SIG-M5 (cell line): Measurements from ENCODE around the gene ACY1.
"Not testable (repeated sequence)": the region's sequence is repeated elsewhere in the genome, so short reads cannot be mapped to it uniquely, and the experiment has no call there.

ENCODE experiments used
- DNase-seq: peaks from one replicate; lab custom pipeline; 2025; lab: John Stamatoyannopoulos, UW

Gene ACY1

DNA sequence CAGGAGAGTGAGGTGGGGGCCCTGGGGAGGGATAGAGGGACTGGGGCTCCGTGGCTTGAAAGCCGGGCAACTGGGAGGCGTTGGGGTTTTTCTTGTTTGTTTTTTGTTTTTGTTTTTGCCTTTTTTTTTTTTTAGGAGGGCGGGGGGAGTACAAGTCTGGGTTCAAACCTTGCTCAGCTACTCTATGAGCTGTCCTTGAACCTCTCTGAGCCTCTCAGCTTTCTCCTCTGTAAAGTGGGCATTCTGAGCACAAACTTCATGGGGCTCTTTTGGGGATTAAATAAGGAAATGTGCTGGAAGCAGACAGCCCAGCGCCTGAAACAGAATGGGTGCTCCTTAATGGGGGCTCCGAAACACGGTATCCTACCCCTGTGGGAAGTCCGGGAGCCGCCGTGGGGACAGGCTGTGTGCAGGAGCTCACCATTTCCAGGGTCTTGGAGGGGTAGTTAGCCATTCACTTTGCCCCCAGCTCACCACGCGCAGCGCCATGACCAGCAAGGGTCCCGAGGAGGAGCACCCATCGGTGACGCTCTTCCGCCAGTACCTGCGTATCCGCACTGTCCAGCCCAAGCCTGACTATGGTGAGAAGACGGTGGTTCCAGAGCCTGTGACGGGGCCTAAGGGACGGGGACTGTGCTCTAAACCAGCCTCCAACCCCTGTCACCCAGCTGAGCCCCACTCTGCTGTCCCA is 388 bp downstream of the ACY1 start:
- DNase-seq, result no peak

GRCh38 chr3:51984269-51984647 is 923 bp downstream of the ACY1 start:
- no peak for DNase-seq

DNA sequence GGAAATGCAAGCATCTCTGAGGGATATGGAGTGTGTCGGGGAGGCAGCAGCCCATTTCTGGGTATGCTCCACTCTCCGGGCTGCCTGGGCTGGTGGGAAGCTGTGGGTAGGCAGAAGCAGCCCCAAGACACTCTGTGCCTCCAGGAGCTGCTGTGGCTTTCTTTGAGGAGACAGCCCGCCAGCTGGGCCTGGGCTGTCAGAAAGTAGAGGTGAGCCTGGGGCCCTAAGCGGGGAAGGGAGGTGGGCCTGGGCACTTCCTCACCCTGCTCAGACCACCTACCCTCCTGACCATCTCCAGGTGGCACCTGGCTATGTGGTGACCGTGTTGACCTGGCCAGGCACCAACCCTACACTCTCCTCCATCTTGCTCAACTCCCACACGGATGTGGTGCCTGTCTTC is 1.7 kb downstream of the ACY1 start:
- no peak for DNase-seq

- DNase-seq, result no peak
Measured at GRCh38 chr3:51986010-51986947, 2.9 kb downstream of the ACY1 start.

- DNase-seq, result no peak
Measured at GRCh38 chr3:51987568-51987967, 4.2 kb downstream of the ACY1 start.

- DNase-seq, result no peak
Measured at GRCh38 chr3:51988286-51989146, 5.2 kb downstream of the ACY1 start.

DNA sequence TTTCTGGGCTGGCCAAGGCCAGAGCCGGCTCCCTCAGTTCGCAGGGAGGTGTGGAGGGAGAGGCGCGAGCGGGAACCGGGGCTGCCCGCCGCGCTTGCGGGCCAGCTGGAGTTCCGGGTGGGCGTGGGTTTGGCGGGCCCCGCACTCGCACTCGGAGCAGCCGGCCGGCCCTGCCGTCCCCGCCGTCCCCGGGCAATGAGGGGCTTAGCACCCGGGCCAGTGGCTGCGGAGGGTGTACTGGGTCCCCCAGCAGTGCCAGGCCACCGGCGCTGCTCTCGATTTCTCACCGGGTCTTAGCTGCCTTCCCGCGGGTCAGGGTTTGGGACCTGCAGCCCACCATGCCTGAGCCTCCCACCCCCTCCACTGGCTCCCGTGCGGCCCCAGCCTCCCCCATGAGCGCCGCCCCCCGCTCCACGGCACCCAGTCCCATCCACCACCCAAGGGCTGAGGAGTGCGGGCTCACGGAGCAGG is 7.2 kb downstream of the ACY1 start:
- not testable (repeated sequence) for DNase-seq

DNA sequence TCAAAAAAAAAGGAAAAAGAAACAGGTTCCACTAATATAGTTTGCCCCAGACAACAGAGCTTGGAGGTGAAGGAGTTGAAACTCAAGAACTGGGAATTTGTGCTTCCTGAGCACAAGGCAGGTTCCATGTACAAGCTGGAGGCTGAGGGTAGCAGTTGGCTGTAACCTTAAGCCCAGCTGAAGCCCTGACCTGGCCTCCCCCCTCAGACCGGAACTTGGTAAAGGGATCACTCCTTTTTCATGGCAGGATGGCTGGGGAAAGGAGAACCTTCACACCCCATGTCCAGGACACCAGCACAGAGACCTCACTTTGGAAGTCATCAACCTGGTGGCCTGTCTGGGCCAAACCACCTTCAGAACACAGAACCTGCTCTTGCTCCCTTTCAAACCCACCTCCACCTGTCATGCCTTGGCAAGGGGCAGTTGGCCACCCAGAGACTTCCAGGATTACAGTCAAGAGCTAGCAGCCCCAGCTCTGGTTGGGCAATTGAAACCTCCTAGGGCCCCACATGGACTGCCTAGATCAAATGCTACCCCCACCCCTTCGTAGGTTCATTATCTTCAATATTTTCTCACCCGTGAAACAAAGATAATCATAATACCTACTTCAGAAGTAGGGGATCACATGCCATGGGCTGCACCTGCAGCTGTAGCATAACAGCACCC is 8.8 kb downstream of the ACY1 start:
- DNase-seq, result no peak

GRCh38 chr3:51993657-51994056 is 10.3 kb downstream of the ACY1 start:
- not testable (repeated sequence) for DNase-seq

DNA sequence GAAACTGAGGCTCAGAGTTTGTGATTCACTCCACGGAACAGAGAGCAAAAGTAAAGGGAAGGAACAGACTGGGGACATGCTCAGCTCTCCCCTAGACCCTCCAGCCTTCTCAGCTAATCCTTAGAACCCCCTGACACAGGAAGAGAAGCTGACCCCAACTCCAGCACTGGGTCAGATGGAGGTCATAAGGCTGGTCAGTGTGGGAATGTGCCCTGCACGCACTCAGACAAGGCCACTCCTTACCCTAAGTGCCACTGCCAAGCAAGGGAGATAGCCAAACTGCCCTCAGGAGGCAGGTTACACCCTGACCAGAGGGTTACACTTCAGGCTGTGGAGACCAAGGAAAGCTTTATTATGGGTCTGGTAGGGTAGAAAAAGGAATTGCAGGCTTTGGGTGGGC is 11.2 kb downstream of the ACY1 start:
- DNase-seq, result no peak

DNA sequence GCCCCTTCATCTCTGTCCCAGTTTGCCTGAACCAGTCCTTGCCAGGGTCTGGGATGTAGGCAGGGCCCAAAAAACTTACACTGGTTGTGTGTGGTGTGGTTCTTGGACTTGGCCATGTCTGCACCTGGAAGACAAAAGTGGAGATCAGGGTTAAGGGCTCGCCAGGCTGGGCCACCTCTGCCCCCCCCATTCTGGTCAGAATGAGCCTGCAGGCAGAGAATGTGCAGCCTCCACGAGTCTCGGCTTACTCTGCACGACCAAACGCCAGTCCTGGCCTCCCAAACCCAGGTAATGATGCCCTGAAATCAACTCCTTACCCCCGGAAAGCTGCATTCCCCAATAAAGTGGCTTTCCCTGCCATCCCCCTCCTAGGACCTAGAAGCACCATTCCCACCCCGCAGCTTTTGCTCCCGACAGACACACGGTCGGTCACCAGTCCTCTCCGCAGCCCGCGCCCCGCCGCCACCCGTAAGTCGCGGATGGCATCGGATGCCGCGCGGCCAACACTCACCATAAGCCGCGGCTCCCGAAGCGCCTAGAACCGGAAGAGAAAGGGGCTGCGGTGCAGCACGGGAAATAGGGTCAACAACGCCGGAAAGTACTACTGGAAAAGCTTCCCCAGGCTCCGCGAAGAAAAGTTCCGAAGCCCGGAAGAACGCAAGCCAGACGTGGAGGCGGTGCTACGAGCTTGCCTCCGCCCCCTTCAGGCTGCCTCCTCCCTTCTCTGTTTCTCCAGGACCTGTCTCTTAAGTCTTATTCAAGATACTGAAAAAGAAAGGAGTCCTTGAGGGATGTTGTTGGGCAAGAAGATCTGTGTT is 12.2 kb downstream of the ACY1 start, which contains the start of gene RPL29:
Gene RPL29, minus strand, starts transcription at position 550 of the 818 bp plus-strand sequence. Its CDS starts 434 bp downstream, at position 116.
- DNase-seq, result peak; percentile 88

- DNase-seq, result no peak
Measured at GRCh38 chr3:51997172-51997571, 13.8 kb downstream of the ACY1 start.

DNA sequence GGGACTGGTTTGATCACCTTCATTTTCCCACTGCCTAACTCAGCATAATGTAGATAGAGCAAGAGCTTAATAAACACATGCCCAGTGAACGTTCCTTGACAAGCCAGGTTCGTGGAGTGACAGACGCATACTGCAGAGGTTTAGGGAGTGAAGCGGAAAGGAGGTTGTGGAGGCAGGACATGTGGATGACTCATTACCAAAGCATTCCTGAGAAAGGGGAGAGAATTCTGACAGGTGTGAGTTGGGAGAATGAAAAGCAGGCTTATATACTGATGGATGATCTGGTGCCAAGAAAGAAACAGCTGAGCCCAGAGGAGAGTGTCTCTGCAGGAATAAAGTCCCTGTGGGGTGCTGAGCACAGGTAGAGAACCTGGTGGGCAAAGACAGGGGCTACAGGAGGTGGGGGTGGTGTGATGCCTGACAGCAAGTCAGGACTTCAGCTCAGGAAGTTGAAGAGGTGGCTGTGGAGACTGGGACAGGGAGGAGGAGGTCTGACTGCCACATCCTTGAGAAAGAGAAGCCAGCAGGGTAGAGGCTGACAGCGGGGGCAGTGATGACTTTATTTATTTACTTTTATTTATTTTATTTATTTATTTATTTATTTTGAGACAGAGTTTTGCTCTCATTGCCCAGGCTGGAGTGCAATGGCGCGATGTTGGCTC is 14.7 kb downstream of the ACY1 start:
- no peak for DNase-seq

DNA sequence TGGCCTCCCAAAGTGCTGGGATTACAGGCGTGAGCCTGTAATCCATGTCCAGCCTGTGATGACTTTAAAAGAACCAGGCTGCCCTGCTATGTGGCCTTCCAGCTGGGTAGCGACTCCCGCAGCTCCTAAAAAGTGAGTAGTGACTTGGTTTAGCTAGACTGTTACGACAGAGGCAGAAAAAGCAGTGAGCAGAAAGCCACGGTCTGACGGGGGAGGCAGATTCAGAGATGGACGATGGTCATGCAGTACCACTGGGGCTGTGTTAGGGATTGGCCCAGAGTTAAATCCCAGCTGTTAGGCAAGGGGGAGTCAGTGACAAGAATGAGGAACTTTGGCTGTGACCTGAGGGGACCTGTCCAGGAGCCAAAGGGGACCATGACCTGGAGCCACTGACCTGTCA is 15.4 kb downstream of the ACY1 start:
- no peak for DNase-seq

- DNase-seq, result no peak
Measured at GRCh38 chr3:51999846-52000245, 16.5 kb downstream of the ACY1 start.

DNA sequence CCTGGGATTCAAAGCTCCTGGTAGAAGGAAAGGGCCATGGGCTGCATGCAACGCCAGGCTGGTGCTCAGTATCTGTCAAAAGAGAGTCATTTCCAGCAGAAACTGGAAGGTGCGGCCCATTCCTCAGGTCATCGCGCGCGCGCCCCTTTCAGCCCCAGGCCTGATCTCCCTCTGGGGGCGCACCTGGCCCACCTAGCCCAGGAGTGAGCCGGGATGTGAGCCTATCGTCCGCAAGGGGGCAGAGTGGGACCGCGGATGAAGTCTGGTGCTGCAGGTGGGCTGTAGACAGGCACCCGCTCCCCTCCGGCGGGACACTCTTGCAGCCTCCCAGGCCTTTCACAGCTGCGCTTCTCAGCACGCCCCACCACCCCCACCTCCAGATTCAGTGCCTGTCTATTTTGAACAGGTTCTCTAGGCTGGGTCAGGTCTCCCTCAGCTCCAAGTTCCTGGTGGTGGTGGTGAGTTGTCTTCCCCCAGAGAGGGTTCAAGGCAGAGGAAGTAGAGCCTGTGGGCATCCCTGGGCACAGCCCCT is 18.2 kb downstream of the ACY1 start:
- no peak for DNase-seq

GRCh38 chr3:52002748-52003147 is 19.4 kb downstream of the ACY1 start:
- DNase-seq, result no peak

DNA sequence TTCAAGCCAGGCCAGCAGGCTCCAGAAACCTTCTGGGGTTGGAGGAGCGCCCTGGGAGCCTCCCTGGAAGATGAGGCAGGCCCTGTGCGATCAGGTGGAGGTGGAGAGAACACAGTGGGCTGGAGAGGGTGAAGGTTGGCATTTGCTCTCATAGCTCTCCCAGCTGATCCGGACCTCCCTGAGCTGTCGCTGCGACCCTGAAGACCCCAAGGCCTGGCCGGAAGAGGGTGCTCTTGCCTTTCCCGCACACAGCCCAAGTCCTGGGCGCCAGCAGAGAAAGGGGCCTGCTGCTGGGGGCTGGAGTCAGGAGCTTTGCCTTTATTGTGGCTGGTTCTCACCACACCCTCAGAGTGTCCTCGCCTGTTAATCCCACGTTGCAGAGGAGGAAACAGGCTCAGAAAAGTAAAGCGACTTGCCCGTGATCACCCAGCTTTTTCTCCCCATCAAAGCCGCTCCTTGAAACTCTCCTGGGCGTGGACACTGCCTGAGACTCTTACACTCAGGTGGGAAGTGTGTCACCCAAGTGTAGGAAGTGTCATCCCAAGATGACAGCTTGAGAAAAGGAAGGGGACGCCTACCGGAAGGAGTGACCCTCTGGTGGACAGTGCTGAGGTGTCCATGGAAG is 20.9 kb downstream of the ACY1 start:
- no peak for DNase-seq

DNA sequence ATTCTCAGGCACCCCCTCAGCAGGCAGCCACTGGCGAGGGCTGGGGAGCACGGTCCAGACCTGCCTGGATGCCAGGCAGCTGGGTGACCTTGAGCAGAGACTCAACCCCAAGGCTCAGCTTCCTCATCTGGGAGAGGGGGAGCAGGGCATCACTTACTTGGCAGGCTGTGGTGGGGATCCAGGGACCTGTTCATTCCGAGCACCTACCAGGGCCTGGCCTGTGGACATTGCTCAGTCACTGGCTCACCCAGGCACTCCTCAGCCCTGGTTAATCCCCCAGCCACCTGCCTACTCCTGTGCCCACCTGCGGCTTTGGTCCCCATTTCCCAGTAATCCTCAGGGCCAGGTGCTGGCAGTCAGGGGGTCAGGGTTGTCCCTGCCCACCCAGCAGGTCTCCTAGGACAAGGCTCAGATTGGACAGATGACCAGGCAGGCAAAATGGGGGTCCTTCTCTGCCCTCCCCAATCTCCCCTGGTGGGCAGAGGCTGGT is 21.6 kb downstream of the ACY1 start:
- no peak for DNase-seq
